GM18861 (cell line): ENCODE measurements around the gene CLSTN1.

Experiments used
- ATAC-seq: cut with Tn5 transposase; IDR thresholded peaks from one replicate; pipeline ENCODE4 v1.9.1; 2021; ENCODE audit not compliant: unreplicated experiment

Gene CLSTN1

GRCh38 chr1:9823943-9824701 lies at the start of gene CLSTN1:
CLSTN1 (minus strand) TSS chr1:9823965; CDS start chr1:9823733, 232 bp downstream.
- no peak for ATAC-seq

DNA sequence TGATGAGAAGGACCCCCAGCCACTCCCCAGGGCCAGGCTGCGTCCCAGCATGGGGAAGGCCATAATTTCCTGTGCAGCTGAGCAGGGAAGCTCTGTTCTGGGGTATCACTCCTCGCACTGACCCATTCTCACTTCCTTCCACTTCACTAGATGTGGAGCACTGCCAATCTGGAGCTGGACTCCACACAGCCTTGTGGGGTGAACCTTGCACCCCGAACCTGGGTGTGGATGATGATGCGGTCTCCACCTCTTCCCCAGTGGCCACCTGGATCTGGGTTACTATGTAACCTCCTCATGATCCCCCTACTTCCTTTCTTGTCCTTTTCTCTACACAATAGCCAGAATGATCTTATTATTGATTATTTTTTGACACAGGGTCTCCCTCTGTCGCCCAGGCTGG lies 49.6 kb upstream of the CLSTN1 start:
- ATAC-seq = no peak

- ATAC-seq = no peak
Measured at GRCh38 chr1:9872430-9873165, 48.8 kb upstream of the CLSTN1 start.

GRCh38 chr1:9871707-9872425 lies 48.1 kb upstream of the CLSTN1 start:
- no peak for ATAC-seq

- no peak for ATAC-seq
Measured at GRCh38 chr1:9871021-9871420, 47.3 kb upstream of the CLSTN1 start.

- ATAC-seq = no peak
Measured at GRCh38 chr1:9870572-9870971, 46.8 kb upstream of the CLSTN1 start.

GRCh38 chr1:9869831-9870251 lies 46.1 kb upstream of the CLSTN1 start:
- no peak for ATAC-seq

GRCh38 chr1:9868244-9868590 lies 44.5 kb upstream of the CLSTN1 start:
- ATAC-seq = no peak

GRCh38 chr1:9867408-9868243 lies 43.9 kb upstream of the CLSTN1 start:
- ATAC-seq = peak; percentile 39

GRCh38 chr1:9866836-9867235 lies 43.1 kb upstream of the CLSTN1 start:
- ATAC-seq = no peak

DNA sequence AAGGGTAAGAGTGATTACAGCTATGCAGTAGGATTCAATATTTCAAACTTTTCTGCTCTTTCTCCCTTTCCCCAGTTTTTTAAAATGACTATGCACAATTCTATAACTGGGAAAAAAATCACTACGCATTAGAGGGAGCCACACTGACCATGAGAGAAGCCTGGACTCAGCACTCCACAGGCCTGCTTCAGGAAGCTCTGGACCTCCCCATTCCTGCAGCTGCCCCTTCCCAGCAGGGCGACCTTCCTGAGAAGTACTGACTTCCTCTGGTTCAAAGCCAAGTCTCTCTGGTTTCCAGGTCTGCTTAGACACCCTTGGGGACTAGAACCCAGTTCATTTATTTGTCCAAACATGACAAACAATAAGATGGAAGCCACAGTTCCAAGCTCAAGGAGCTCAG lies 42.0 kb upstream of the CLSTN1 start:
- no peak for ATAC-seq

- ATAC-seq = no peak
Measured at GRCh38 chr1:9863371-9863770, 39.6 kb upstream of the CLSTN1 start.

- no peak for ATAC-seq
Measured at GRCh38 chr1:9861360-9861759, 37.6 kb upstream of the CLSTN1 start.

GRCh38 chr1:9860887-9861286 lies 37.1 kb upstream of the CLSTN1 start:
- ATAC-seq = no peak

- no peak for ATAC-seq
Measured at GRCh38 chr1:9859281-9860014, 35.7 kb upstream of the CLSTN1 start.

GRCh38 chr1:9858293-9859035 lies 34.7 kb upstream of the CLSTN1 start:
- ATAC-seq = no peak

- ATAC-seq = no peak
Measured at GRCh38 chr1:9855186-9855585, 31.4 kb upstream of the CLSTN1 start.

DNA sequence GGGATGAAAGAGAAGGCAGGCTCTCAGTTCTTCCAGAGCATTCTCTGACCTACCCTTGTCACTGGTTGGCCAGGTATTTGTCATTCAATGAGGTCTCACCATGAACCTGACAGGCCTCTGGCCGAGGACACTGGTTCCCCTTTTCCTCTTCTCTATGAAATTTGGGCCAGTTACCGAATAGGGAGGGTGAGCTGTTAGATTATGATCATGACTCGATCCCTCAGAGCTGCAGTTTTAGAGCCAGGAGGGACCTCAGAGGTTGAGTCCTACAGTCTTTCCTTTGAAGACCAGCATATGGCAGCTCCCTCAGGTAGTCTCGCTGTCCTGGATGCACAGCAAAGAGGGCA lies 29.5 kb upstream of the CLSTN1 start:
- ATAC-seq = no peak

- no peak for ATAC-seq
Measured at GRCh38 chr1:9852410-9853248, 28.9 kb upstream of the CLSTN1 start.
